NCI-H748 (cell line): ENCODE results near the gene SLC25A36.
A peak's percentile ranks its signal among the peaks of the same experiment; 100 is the strongest.
"Not testable (repeated sequence)": the region's sequence is repeated elsewhere in the genome, so short reads cannot be mapped to it uniquely, and the experiment has no call there.

Experiments
- DNase-seq: peaks from one replicate; lab custom pipeline; 2025; ENCODE audit not compliant: unreplicated experiment; lab: John Stamatoyannopoulos, UW

SLC25A36 gene

DNA sequence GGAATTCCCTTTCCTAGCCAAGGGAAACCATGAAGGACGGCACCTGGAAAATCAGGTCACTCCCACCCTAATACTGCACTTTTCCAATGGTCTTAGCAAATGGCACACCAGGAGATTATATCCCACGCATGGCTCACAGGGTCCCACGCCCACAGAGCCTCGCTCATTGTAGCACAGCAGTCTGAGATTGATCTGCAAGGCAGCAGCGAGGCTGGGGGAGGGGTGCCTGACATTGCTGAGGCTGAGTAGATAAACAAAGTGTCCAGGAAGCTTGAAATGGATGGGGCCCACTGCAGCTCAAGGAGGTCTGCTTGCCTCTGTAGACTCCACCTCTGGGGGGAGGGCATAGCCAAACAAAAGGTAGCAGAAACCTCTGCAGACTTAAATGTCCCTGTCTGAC, 46.2 kb downstream of the SLC25A36 start:
- DNase-seq: not testable (repeated sequence)

DNA sequence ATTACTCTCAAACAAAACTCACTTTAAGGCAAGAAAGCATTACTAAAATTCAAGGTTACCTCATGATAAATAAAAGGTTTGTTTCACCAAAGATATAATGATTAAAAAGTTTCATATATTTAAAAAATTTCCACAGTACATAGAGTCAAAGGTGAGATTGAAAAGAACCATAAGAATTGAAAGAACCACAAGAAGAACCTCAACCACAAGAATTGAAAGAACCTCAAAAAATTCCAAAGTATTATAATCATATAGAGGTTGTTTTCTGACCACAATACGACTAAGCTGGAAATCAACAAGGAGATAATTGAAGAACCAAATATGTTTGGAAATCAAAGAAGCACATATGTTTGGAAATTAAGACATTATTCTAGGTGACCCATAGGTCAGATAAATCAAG, 52.7 kb downstream of the SLC25A36 start:
- DNase-seq: no peak

DNA sequence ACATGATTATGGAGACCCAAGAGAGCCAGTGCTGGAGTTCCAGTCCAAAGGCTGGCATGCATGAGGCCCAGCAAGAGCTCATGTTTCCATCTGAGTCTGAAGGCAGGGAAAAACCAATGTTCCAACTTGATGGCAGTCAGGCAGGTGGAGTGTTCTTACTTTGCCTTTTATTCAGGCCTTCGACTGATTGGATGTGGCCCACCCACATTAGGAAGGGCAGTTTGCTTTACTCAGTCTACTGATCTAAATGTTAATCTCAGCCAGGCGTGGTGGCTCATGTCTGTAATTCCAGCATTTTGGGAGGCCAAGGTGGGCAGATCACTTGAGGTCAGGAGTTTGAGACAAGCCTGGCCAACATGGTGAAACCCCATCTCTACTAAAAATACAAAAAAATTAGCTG, 53.2 kb downstream of the SLC25A36 start:
- DNase-seq: not testable (repeated sequence)

DNA sequence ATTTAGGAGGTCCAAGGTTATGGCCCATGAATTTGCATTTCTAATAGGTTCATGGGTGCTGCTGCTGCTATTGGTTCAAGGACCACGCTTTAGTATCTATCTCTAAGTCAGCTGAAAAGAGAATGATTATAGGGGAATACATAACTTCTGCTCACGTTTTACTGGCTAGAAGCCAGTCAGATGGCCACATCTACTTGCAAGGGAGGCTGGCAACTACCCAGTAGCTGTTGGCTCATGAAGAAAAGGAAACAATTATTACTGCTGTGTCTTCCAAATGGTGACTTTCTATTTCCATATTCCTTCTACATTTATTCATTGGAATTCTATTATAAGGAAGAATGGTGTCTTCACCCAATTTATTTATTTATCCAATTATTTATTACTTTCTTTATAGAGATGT, 54.2 kb downstream of the SLC25A36 start:
- DNase-seq: no peak

DNA sequence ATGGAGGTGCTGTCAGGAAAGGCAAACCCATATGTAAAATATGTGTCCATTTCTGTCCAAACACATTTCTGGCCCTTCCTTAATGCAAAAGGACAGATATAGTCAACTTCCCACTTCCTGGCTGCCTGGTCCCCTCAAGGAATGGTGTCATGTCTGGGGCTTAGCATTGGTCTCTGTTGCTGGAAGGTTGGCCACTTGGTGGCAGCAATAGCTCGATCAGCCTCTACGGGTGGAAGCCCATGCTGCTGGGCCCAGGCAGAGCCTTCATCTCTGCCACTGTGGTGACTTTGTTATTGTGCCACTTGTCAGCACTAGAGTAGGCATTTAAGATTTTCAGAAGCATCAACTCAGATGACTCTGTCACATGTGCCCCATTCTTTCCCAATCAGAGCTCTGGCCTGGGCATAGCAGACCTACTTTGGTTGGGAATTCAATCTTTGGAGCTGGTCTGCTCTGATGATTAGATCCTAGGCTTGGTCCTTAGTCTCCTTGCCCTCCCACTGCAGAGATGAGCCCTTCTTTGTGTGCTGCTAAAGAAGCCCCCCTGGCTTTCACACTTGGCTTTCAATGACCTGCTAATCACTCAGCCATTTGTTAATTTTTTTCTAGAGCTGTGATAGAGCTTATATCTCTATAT, 58.5 kb downstream of the SLC25A36 start:
- peak; percentile 28 for DNase-seq

DNA sequence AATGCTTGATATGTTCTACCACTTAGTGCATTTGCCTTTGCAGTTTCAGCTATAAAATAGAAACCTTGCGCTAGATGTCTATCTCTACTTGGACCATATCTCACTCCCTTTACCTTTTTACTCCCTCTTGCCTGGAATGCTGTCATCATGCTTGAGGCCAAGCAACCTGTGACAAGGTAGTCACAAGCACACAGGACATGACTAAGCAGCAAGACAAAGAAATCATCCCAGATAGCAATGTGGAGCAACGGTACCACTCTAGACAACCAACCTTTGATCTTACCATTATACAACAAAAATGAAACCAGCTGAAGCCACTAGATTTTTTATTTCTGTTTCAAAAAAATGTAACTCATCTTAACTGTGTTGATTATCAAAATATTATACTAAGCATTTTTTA, 59.0 kb downstream of the SLC25A36 start:
- no peak for DNase-seq

DNA sequence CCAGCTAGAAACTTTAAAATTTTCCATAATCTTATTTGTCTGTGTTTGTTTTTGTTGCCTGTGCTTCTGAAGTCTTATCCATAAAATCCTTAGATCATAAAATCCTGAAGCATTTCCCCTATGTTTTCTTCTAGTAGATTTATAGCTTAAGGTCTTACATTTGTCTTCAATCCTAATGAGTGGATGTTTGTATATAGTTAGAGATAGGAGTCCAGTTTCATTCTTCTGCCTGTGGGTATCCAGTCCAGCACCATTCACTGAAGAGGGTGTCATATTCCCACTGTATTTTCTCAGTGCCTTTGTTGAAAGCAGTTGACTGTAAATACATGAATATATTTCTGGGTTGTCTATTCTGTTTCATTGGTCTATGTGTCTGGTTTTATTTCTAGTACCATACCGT, 64.7 kb downstream of the SLC25A36 start:
- DNase-seq: no peak

DNA sequence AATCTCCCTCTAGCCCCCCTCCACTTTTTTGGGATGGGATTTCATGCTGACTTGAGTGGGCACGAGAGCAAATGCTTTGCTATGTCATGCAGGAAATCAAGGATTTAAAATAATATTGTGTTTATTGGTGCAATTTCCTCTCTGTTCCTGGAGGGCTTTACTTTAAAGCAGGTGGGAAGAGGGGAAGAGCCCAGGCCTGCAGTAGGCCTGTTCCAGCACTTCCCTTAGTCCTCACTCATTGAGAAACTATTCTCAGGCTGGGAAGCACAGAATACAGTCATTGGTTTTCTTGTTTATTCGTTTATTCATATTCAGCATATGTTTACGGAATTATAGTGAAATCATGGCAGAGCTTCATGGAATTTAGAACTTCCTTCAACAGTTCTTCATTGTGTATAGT, 67.9 kb downstream of the SLC25A36 start:
- no peak for DNase-seq

DNA sequence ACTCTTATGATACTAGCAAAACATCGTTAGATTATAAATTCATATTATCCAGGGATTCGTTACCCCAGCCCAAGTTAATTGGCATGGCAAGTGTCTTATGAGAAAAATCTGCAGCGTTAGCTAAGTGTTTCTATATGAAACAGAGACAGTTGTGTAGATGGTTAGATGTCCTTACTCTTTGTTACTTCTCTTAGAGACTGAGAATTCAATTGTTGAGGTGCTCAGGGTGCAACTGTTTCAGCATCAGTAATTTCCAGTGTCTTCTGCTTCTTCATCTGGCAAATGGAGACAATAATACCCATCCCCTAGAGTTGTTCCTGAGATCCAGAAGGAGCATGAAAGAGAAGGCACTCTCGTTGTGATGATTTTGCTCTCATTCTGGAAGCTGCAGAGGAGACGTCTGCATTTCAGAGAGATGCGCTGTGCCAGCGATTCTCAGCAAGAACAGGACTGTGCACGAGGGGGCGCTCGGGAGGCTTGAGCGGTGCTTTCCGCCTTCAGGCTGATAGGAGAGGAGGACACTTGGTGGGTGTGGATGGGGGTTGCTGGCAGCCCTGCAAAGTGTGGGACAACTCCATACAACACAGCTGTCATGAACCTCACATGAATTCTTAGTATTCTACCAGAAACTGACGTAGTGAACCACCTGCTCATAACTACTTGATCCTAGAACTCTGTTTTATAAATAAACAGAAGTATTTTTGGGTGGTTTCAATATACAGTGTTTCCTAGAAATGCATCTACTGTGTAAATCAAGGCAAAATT, 69.8 kb downstream of the SLC25A36 start:
- DNase-seq: peak; percentile 64

DNA sequence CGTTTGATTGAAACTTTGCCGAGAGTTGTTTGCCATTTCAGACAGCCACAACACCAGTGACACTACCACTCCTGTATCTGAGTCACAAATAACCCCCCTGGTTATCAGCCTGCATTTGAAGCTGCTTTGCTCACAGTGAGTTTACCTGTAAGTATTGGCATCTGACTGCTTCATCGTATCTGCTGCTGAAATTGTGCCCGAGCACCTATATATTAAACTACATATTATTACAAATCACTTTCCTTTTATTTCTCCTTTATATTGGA, 70.3 kb downstream of the SLC25A36 start:
- no peak for DNase-seq

DNA sequence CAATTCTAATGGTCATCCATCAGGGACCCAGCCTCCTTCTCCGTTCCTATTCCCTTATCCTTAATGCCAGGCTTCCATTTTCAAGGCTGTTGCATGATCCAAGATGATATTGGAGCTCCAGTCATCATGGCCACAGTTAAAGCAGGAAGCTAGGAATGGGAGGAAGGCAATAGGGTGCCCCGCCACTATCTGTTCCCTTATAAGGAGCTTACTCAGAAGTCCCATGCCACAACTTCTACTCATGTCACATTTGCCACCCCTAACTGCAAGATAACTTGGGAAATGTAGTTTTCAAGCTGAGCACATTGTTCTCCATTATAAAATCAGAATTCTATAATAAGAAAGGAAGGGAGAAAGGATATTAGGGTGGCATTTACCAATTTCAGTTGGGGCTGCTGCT, 70.9 kb downstream of the SLC25A36 start:
- no peak for DNase-seq

DNA sequence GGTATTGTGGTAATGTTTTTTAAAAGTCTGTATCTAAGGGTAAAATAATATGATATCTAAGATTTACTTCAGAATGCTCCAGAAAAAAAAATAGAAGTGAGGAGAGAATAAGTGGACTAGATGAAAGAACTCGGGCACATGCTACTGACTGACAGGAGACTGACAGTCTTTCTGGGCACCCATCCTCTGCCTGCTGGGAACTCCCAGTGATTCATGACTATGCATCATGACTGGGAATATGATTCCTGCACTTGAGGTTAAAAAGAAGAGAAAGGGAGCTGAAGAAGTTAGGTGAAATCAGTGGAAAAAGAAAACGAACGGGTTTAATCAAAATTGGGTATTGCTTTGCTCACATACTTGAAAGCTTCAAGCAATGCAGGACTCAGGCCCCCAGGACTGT, 73.8 kb downstream of the SLC25A36 start:
- DNase-seq: no peak

DNA sequence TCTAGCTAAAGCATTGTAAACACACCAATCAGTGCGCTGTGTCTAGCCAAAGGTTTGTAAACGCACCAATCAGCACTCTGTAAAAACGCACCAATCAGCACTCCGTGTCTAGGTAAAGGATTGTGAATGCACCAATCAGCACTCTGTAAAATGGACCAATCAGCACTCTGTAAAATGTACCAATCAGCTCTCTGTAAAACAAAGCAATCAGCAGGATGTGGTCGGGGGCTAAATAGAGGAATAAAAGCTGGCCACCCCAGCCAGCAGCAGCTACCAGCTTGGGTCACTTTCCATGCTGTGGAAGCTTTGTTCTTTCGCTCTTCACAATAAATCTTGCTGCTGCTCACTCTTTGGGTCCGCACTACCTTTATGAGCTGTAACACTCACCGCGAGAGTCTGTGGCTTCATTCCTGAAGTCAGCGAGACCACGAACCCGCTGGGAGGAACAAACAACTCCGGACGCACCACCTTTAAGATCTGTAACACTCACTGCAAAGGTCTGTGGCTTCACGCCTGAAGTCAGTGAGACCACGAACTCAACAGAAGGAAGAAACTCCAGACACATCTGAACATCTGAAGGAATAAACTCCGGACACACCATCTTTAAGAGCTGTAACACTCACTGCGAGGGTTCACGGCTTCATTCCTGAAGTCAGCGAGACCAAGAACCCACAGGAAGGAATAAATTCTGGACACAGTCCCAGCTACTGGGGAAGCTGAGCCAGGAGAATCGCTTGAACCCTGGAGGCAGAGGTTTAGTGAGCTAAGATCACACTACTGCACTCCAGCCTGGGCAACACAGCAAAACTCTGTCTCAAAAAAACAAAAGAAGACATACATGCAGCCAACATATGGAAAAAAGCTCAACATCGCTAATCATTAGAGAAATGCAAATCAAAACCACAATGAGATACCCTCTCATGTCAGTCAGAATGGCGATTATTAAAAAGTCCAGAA, 76.0 kb downstream of the SLC25A36 start:
- not testable (repeated sequence) for DNase-seq

DNA sequence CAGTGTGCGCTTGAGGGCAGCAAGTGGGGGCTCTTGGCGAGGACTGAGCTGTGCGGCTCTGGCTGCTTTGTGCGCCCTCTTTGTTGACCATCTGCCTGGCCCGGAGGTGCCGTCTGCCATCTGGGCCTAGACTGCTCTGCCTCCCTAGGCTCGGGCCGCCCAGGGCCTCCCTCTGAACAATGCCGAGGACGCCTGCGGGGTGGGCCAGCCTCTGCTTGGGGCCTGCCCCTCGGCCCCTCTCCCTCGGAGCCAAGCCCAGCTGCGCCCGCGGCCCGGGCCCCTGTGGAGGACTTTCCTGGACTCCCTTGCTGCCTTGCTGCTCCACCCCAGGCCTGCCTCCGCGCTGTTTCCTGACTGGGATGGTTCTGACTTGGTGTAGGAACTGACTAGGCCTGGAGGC, 77.6 kb downstream of the SLC25A36 start:
- DNase-seq: no peak

DNA sequence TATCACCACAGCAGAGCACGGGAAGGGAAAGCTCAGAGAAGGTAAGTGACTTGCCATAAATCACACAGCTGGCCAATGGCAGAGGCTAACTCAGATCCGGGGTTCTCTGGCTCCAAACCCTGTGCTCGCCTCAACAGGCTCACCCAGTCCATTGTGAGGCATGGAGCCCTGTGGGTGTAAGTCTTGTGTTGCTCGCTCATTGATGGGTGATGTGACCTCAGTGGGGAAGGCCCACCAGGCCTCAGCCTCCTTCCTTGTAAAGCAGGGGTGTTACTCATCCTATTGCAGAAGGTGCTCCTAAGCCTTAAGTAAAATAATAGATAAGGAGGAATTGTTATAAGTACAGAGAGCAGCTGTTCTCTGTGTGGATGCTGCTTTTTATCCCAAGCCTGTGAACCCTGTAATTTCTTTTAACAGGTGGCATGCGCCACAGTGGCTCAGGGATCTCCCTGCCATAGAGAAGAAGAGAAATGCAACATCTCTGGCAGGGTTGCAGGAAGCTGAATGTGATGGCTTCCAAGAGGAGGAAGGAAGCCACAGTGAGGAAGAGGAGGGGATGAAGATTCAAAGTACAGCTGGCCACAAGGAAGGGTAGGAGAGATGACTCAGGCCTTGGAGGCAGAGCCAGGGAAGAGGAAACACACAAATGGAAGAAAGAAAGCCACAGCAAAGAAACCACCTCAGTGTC, 78.7 kb downstream of the SLC25A36 start:
- no peak for DNase-seq

DNA sequence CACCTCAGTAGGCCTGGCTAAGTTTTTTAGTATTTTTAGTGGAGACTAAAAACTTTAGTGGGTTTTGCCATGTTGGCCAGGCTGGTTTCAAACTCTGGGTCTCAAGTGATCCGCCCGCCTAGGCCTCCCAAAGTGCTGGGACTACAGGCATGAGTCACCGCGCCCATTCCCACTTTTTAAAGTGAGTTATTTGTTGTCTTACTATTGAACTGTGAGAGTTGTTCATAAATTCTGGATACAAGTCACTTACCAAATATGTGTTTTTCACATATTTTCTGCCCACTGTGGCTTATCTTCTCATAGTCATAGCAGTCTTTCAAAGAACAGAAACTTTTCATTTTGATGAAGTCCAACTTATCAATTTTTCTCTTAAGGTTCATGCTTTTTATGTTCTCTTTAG, 79.6 kb downstream of the SLC25A36 start:
- no peak for DNase-seq
